ENCODE results near the gene GCNT1.

The GCNT1 gene

DNA sequence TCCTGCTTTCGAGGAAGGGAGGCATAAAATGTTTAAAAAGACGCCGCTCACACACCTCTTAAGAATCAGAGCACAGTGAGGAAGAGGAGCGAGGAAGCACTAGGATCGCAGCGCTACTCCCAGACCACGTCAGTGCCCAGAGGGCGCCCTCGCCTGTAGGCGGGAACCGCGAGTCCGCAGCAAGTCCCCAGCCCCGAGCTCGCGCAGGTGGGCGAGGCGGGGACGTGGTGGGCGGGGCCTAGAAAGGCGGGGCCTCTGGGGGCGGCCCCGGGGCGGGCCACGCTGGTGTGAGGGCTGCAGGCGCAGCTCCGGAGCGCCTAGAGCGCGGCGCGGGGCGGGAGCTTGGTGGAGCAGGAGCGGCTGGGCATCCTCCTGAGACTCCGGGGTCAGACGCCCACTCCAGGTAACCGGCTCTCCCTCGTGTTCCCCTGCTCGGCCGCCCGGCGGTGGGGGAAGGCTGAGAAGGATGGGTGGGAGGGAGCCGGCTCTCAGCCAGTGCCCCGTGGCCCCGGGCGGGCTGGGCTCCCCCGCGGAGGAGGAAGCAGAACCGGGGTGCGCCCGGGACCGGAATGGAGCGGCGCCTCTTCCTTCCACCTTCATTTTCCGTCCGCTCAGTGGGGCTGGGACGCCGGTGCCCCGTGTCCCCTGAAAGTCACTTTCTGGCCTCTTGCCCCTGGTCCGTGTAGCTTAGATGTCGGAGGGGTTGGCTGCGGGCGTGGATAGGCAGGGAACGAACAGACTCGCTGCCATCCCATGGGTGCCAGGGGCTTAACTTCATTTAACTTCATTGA is at the start of gene GCNT1:
Gene GCNT1, plus strand, starts transcription at position 280 of the 791 bp plus-strand sequence. CDS start 43,200 bp downstream, outside the sequence.
- peak; percentile 66 for DNase-seq (ENCODE audit: low read depth)
- peak within 1 kb of the TSS; percentile 81 for H3K4me3 ChIP-seq (ENCODE audit: low read depth, low read length)
- peak; percentile 58 for TF ChIP-seq CTCF (IDR thresholded peaks at IDR 0.05; ENCODE audit: low read depth, low read length, missing control alignments)

GRCh38 chr9:76412638-76413037 is 46.3 kb upstream of the GCNT1 start:
- H3K4me3 ChIP-seq (ENCODE audit: low read depth, low read length), result no peak overlapping the region
- no peak for TF ChIP-seq CTCF (IDR thresholded peaks at IDR 0.05; ENCODE audit: low read depth, low read length, missing control alignments)
- no peak for DNase-seq (ENCODE audit: low read depth)

DNA sequence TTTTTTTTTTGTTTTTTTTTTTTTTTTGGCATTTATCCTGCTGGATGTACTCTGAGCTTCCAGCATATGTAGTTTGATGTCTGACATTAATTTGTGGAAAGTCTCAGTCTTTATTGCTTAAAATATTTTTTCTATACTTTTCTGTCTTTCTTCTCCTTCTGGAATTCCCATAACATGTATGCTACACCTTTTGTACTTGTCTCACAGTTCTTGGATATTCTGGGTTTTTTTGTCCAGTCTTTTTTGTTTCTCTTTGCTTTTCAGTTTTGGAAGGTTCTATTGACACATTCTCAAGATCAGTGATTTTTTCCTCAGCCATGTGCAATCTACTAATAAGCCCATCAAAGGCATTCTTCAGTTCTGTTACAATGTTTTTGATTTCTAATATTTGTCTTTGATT is 45.3 kb upstream of the GCNT1 start:
- no peak for DNase-seq (ENCODE audit: low read depth)
- no peak overlapping the region for H3K4me3 ChIP-seq (ENCODE audit: low read depth, low read length)
- TF ChIP-seq CTCF (IDR thresholded peaks at IDR 0.05; ENCODE audit: low read depth, low read length, missing control alignments), result no peak

DNA sequence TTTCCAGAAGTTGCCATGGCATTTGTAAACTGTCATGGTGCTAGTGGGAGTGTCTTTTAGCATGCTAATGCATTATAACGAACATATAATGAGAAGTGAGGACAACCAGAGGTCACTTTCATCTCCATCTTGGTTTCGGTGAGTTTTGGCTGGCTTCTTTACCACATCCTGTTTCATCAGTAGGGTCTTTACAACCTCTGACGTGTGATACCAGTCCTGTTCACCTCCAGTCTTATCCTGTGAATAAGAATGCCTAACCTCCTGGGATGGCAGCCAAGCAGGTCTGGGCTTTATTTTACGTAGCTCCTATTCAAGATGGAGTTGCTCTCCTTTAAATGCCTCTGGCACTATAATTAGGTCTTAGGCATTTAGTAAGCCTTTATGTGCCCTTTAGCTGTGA is 44.3 kb upstream of the GCNT1 start:
- peak; percentile 55 for DNase-seq (ENCODE audit: low read depth)
- no peak for TF ChIP-seq CTCF (IDR thresholded peaks at IDR 0.05; ENCODE audit: low read depth, low read length, missing control alignments)
- H3K4me3 ChIP-seq (ENCODE audit: low read depth, low read length), result no peak overlapping the region

GRCh38 chr9:76415154-76415553 is 43.8 kb upstream of the GCNT1 start:
- TF ChIP-seq CTCF (IDR thresholded peaks at IDR 0.05; ENCODE audit: low read depth, low read length, missing control alignments), result no peak
- DNase-seq (ENCODE audit: low read depth), result no peak
- H3K4me3 ChIP-seq (ENCODE audit: low read depth, low read length), result no peak overlapping the region

DNA sequence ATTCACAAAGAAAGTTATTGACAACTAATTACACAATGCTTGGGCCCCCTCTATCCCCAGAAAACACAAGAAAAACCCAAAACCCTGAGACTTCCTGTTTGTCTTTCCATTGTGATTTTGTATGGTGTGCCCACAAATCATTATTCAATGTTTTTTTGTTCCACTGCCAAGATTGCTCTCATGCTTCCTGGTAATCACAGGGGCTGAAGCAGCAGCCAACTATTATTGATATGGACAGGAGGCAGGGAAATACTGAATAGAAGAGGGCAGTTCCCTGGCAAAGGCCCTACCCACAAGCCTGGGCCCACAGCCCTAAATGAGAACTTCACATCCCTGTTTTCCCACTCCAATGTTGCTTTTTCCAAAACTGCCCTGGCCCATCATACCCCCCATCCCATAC is 43.3 kb upstream of the GCNT1 start:
- no peak overlapping the region for H3K4me3 ChIP-seq (ENCODE audit: low read depth, low read length)
- no peak for TF ChIP-seq CTCF (IDR thresholded peaks at IDR 0.05; ENCODE audit: low read depth, low read length, missing control alignments)
- DNase-seq (ENCODE audit: low read depth), result no peak

GRCh38 chr9:76417394-76417793 is 41.6 kb upstream of the GCNT1 start:
- no peak for TF ChIP-seq CTCF (IDR thresholded peaks at IDR 0.05; ENCODE audit: low read depth, low read length, missing control alignments)
- H3K4me3 ChIP-seq (ENCODE audit: low read depth, low read length), result no peak overlapping the region
- DNase-seq (ENCODE audit: low read depth), result no peak

All from GM12864 (cell line).